GM12878 (cell line): Measurements from ENCODE around the gene HMOX1. TPM values are rescaled to one million over a fixed set of nuclear protein-coding genes. Genes with fewer than 3 reads are reported as not detected.
A peak's percentile ranks its signal among the peaks of the same experiment; 100 is the strongest.

Experiments
- ATAC-seq: fragments of 200-7000 bp; cut with Tn5 transposase; 3 replicates; pipeline ENCODE4 v1.9.1; 2020; ENCODE audit warnings: mild to moderate bottlenecking, moderate library complexity
- BruUV-seq: library from RNA; stranded (reverse); fragments of 400-500 nt; replicated peaks from 2 replicates; lab custom pipeline; 2021; lab: Mats Ljungman, UMichigan
- CTCF ChIA-PET: fragments of 300-600 bp; sonication (Branson Sonifier 250); formaldehyde crosslinking; extraction: SDS; loops from one replicate; lab custom pipeline; 2021; ENCODE audit warnings: inconsistent platforms; lab: Yijun Ruan, JAX
- POLR2A ChIA-PET: fragments of 350-600 bp; formaldehyde crosslinking; extraction: SDS; loops from one replicate; lab custom pipeline; 2021; ENCODE audit warnings: inconsistent platforms; lab: Charles Lee
- RAD21 ChIA-PET: fragments of 300-600 bp; sonication (Branson Sonifier 250); formaldehyde crosslinking; loops from one replicate; lab custom pipeline; 2023; ENCODE audit warnings: antibody characterized with exemption; ENCODE audit not compliant: unreplicated experiment; lab: Charles Lee
- SMC1A ChIA-PET: fragments of 300-600 bp; sonication (Branson Sonifier 250); formaldehyde crosslinking; loops from one replicate; lab custom pipeline; 2023; ENCODE audit not compliant: unreplicated experiment, uncharacterized antibody; lab: Charles Lee
- DNase-seq: peaks from one replicate; pipeline ENCODE4 v3.0.0-alpha.2; 2011; ENCODE audit warnings: low read depth, low spot score
- FAIRE-seq: peaks from 3 replicates; lab custom pipeline; 2011; peaks lifted over from hg19 to GRCh38; lab: Jason Lieb, UNC
- H2AFZ ChIP-seq: 2 replicates; pipeline ENCODE4 v1.6.0; 2011; ENCODE audit warnings: low read depth, low read length, control low read depth; ENCODE audit not compliant: control insufficient read depth
- H3K27ac ChIP-seq: 2 replicates; pipeline ENCODE4 v1.5.1; 2011; ENCODE audit warnings: control low read depth; ENCODE audit not compliant: control insufficient read depth, insufficient read depth
- H3K27me3 ChIP-seq, 2 experiments: replicated peaks in 1 of 2; 2 replicates each; pipeline versions ENCODE4 v1.6.0 to v1.6.1; 2011; ENCODE audit warnings: low read length in 1 of 2; ENCODE audit not compliant: control insufficient read depth in 2 of 2, insufficient read depth in 2 of 2
- H3K36me3 ChIP-seq, 2 experiments: 2 replicates each; pipeline ENCODE4 v1.5.1; 2011; ENCODE audit warnings: low read length in 1 of 2; ENCODE audit not compliant: control insufficient read depth in 2 of 2, insufficient read depth in 2 of 2
- H3K4me1 ChIP-seq: 2 replicates; pipeline ENCODE4 v1.6.1; 2011; ENCODE audit warnings: mild to moderate bottlenecking, low read length, moderate library complexity, mixed read lengths; ENCODE audit not compliant: control insufficient read depth, insufficient read depth
- H3K4me2 ChIP-seq: 2 replicates; pipeline ENCODE4 v1.6.0; 2011; ENCODE audit warnings: control low read depth; ENCODE audit not compliant: control insufficient read depth, insufficient read depth
- H3K4me3 ChIP-seq: fragments of 200-600 bp; sonication (generic); 2 replicates; pipeline ENCODE4 v1.5.1; 2016
- H3K79me2 ChIP-seq: 2 replicates; pipeline ENCODE4 v1.6.0; 2011; ENCODE audit warnings: low read length; ENCODE audit not compliant: control insufficient read depth, insufficient read depth
- H3K9ac ChIP-seq: 2 replicates; pipeline ENCODE4 v1.8.0; 2011; ENCODE audit warnings: low read length, control low read depth, mixed read lengths; ENCODE audit not compliant: control insufficient read depth, insufficient read depth
- H3K9me3 ChIP-seq: replicated peaks from 3 replicates; pipeline ENCODE4 v1.5.1; 2011; ENCODE audit warnings: mild to moderate bottlenecking, low read length; ENCODE audit not compliant: control insufficient read depth, insufficient read depth
- H4K20me1 ChIP-seq: 2 replicates; pipeline ENCODE4 v1.6.0; 2011; ENCODE audit not compliant: control insufficient read depth, insufficient read depth
- ASH2L ChIP-seq: fragments of 300-600, 200-600 bp; sonication (generic); IDR thresholded peaks from 2 replicates; pipeline ENCODE4 v1.6.1; 2017; ENCODE audit warnings: low read depth, mild to moderate bottlenecking, borderline replicate concordance
- IRF4 ChIP-seq: IDR thresholded peaks from 2 replicates; pipeline ENCODE4 v1.6.1; 2011; ENCODE audit warnings: low read depth, low read length
- NFXL1 ChIP-seq: fragments of 450-650 bp; IDR thresholded peaks from 2 replicates; pipeline ENCODE4 v1.6.1; 2017; ENCODE audit warnings: antibody characterized with exemption, mild to moderate bottlenecking, borderline replicate concordance
- PAX8 ChIP-seq: fragments of 450-650 bp; IDR thresholded peaks from 2 replicates; pipeline ENCODE4 v1.6.1; 2017; ENCODE audit warnings: mild to moderate bottlenecking, moderate library complexity
- RBBP5 ChIP-seq: fragments of 200-600 bp; sonication (generic); conservative IDR thresholded peaks from 2 replicates; pipeline ENCODE4 v1.6.1; 2016
- TCF7 ChIP-seq: IDR thresholded peaks from 2 replicates; pipeline ENCODE4 v1.6.1; 2014; ENCODE audit warnings: antibody characterized with exemption, borderline replicate concordance
- YY1 ChIP-seq: IDR thresholded peaks from 2 replicates; pipeline ENCODE4 v1.6.1; 2011; ENCODE audit warnings: low read depth, mild to moderate bottlenecking, low read length
- WGBS: methylation state at CpG from one replicate; pipeline ENCODE4 v1.1.6; 2016; ENCODE audit warnings: low lambda C conversion rate; ENCODE audit not compliant: insufficient replicate concordance, insufficient coverage; ENCODE audit errors: missing lambda C conversion rate; 5-methylcytosine and 5-hydroxymethylcytosine counted together
- in situ Hi-C: fragments of 300-500 bp; cut with MboI; formaldehyde crosslinking; loops from 9 replicates; pipeline ENCODE4 v1.14.3; 2018; ENCODE audit warnings: mixed read lengths
- intact Hi-C: fragments of 100-400 bp; cut with micrococcal nuclease; formaldehyde crosslinking; loops from one replicate; pipeline ENCODE4 v1.14.2; 2022; ENCODE audit not compliant: unreplicated experiment
- polyA plus RNA-seq, 11 experiments: library from polyadenylated mRNA; depleted of rRNA in 4 of 11; unstranded in 6 of 11; stranded (reverse) in 5 of 11; fragments of >200 nt; fragmentation: Nextera tagmentation in 4 of 11; fragmentation: Illumina TruSeq in 1 of 11; extraction: Ambion mirVana in 4 of 11; extraction: Trizol in 1 of 11; gene quantifications; 1 replicate in 1 of 11; 2 replicates in 10 of 11; pipeline versions ENCODE4 v1.2.1 to v1.2.3, GENCODE V29; 2011 to 2016; ENCODE audit warnings: inconsistent platforms in 2 of 11, missing spikeins in 2 of 11, low read depth in 1 of 11
- total RNA-seq, 4 experiments: library from RNA; depleted of rRNA in 3 of 4; stranded (reverse); fragments of >200 nt in 3 of 4; fragmentation: Illumina TruSeq in 1 of 4; extraction: Trizol in 1 of 4; gene quantifications; 2 replicates each; pipeline versions ENCODE4 v1.2.1 to v1.2.3, GENCODE V29; 2013 to 2021
- TF ChIP-seq, protein P1 (sequence below), 3 experiments: IDR thresholded peaks in 2 of 3; conservative IDR thresholded peaks in 1 of 3; 2 replicates each; pipeline ENCODE4 v1.5.1; 2011; ENCODE audit warnings: low read depth in 3 of 3, low read length in 3 of 3, mild to moderate bottlenecking in 3 of 3, control low read depth in 2 of 3, moderate library complexity in 2 of 3, inconsistent platforms in 1 of 3, mixed read lengths in 1 of 3; ENCODE audit not compliant: control insufficient read depth in 2 of 3, insufficient read depth in 1 of 3; ENCODE audit errors: extremely low read depth in 1 of 3
- TF ChIP-seq, protein P2 (sequence below): fragments of 150-350 bp; IDR thresholded peaks from 2 replicates; pipeline ENCODE4 v1.6.1; 2016; ENCODE audit warnings: low read depth, low read length
- TF ChIP-seq, protein P3 (sequence below): fragments of 450-650 bp; IDR thresholded peaks from 2 replicates; pipeline ENCODE4 v1.6.1; 2017; ENCODE audit warnings: mild to moderate bottlenecking, moderate library complexity

Gene HMOX1
- total and polyA plus RNA-seq, 10 of the 15 experiments (the other 5 are each of a cell fraction or from before 2014, with no cell fraction given), result 1.5 to 36.7 (median 18.8) TPM

DNA sequence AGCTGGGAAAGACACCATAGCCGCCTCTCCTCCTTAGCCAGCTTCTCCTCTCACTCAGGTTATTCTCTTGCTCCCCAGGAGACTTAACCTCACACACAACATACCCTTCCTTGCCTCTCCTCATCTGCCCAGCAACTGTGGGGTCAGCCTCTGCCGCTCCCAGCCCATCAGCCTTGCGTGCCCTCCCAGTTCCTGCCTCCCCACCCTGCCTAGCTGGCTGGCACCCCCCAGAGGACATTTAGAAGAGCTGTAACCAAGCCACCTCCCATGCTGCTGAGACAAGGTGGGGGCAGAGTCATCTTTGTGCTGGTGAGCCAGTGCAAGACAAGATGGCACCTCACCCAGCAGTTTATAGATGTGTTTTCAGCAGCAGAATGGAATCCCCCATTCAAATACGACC is 43.0 kb upstream of the HMOX1 start:
- BruUV-seq, result no TSS peak
- 67% methylated on average over 4 of the region's 4 CpGs for WGBS
- TF ChIP-seq, protein P1, sequence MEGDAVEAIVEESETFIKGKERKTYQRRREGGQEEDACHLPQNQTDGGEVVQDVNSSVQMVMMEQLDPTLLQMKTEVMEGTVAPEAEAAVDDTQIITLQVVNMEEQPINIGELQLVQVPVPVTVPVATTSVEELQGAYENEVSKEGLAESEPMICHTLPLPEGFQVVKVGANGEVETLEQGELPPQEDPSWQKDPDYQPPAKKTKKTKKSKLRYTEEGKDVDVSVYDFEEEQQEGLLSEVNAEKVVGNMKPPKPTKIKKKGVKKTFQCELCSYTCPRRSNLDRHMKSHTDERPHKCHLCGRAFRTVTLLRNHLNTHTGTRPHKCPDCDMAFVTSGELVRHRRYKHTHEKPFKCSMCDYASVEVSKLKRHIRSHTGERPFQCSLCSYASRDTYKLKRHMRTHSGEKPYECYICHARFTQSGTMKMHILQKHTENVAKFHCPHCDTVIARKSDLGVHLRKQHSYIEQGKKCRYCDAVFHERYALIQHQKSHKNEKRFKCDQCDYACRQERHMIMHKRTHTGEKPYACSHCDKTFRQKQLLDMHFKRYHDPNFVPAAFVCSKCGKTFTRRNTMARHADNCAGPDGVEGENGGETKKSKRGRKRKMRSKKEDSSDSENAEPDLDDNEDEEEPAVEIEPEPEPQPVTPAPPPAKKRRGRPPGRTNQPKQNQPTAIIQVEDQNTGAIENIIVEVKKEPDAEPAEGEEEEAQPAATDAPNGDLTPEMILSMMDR (IDR thresholded peaks at IDR 0.05 in 2 of 3, conservative IDR thresholded peaks at IDR 0.05 in 1 of 3; ENCODE audit: control insufficient read depth in 2 of 3, extremely low read depth in 1 of 3, insufficient read depth in 1 of 3, low read depth in 3 of 3, low read length in 3 of 3), result peak; percentile 31 to 34 (median 32); a peak in 3 of 6 replicates
- TF ChIP-seq RBBP5 (no peak), PAX8 (no peak), TCF7 (no peak), IRF4 (0 out of 2 replicates have a peak, but pooled peaks have one; percentile 23), ASH2L (no peak), YY1 (no peak), NFXL1 (no peak)
- TF ChIP-seq, protein P2, sequence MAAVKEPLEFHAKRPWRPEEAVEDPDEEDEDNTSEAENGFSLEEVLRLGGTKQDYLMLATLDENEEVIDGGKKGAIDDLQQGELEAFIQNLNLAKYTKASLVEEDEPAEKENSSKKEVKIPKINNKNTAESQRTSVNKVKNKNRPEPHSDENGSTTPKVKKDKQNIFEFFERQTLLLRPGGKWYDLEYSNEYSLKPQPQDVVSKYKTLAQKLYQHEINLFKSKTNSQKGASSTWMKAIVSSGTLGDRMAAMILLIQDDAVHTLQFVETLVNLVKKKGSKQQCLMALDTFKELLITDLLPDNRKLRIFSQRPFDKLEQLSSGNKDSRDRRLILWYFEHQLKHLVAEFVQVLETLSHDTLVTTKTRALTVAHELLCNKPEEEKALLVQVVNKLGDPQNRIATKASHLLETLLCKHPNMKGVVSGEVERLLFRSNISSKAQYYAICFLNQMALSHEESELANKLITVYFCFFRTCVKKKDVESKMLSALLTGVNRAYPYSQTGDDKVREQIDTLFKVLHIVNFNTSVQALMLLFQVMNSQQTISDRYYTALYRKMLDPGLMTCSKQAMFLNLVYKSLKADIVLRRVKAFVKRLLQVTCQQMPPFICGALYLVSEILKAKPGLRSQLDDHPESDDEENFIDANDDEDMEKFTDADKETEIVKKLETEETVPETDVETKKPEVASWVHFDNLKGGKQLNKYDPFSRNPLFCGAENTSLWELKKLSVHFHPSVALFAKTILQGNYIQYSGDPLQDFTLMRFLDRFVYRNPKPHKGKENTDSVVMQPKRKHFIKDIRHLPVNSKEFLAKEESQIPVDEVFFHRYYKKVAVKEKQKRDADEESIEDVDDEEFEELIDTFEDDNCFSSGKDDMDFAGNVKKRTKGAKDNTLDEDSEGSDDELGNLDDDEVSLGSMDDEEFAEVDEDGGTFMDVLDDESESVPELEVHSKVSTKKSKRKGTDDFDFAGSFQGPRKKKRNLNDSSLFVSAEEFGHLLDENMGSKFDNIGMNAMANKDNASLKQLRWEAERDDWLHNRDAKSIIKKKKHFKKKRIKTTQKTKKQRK, result no peak
- TF ChIP-seq, protein P3, sequence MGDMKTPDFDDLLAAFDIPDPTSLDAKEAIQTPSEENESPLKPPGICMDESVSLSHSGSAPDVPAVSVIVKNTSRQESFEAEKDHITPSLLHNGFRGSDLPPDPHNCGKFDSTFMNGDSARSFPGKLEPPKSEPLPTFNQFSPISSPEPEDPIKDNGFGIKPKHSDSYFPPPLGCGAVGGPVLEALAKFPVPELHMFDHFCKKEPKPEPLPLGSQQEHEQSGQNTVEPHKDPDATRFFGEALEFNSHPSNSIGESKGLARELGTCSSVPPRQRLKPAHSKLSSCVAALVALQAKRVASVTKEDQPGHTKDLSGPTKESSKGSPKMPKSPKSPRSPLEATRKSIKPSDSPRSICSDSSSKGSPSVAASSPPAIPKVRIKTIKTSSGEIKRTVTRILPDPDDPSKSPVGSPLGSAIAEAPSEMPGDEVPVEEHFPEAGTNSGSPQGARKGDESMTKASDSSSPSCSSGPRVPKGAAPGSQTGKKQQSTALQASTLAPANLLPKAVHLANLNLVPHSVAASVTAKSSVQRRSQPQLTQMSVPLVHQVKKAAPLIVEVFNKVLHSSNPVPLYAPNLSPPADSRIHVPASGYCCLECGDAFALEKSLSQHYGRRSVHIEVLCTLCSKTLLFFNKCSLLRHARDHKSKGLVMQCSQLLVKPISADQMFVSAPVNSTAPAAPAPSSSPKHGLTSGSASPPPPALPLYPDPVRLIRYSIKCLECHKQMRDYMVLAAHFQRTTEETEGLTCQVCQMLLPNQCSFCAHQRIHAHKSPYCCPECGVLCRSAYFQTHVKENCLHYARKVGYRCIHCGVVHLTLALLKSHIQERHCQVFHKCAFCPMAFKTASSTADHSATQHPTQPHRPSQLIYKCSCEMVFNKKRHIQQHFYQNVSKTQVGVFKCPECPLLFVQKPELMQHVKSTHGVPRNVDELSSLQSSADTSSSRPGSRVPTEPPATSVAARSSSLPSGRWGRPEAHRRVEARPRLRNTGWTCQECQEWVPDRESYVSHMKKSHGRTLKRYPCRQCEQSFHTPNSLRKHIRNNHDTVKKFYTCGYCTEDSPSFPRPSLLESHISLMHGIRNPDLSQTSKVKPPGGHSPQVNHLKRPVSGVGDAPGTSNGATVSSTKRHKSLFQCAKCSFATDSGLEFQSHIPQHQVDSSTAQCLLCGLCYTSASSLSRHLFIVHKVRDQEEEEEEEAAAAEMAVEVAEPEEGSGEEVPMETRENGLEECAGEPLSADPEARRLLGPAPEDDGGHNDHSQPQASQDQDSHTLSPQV, result no peak

More for the DNA sequence above, 43.0 kb upstream of the HMOX1 start:
- no peaks in the 10 kb centered on the region for H3K79me2 ChIP-seq
- H3K4me1 ChIP-seq, result no peaks in the 10 kb centered on the region; the same call in 1 of the 2 replicates
- RAD21 ChIA-PET, result interaction anchor here (1.2 kb wide), 1 partner anchor 106 kb away, joined by 5 read pairs; no protein-coding TSS in a partner anchor
- H3K9me3 ChIP-seq, result no peaks in the 10 kb centered on the region; the same call in 2 of the 3 replicates
- H2AFZ ChIP-seq, result no peak overlapping the region
- no peaks in the 10 kb centered on the region for H4K20me1 ChIP-seq
- peak; percentile 75 for ATAC-seq
- H3K4me2 ChIP-seq, result no peak overlapping the region
- POLR2A ChIA-PET, result no interaction called here
- in situ Hi-C loops (no loop called here), intact Hi-C loops (no loop called here)
- H3K9ac ChIP-seq, result no peak overlapping the region
- H3K27me3 ChIP-seq, result no peaks in the 10 kb centered on the region
- CTCF ChIA-PET, result interaction anchor here (0.9 to 1.5 kb wide), 4 partner anchors 72 to 106 kb away, joined by 3 to 8 read pairs (median 4); no protein-coding TSS in a partner anchor
- peaks cover 5 to 27% of the 10 kb centered on the region in 2 experiments; a peak in 2 of 4 replicates for H3K36me3 ChIP-seq
- no peak for FAIRE-seq
- H3K4me3 ChIP-seq, result no peak overlapping the region
- SMC1A ChIA-PET, result interaction anchor here (1.3 to 1.5 kb wide), 2 partner anchors 13 to 31 kb away, joined by 4 to 6 read pairs; no protein-coding TSS in a partner anchor
- no peak for DNase-seq
- no peak overlapping the region for H3K27ac ChIP-seq
